HEK293 (cell line): ENCODE data around the gene CCDC86.

ENCODE experiments used
- CTCF ChIA-PET: fragments of 350-600 bp; formaldehyde crosslinking; extraction: SDS; loops from one replicate; lab custom pipeline; 2021; ENCODE audit warnings: antibody characterized with exemption; lab: Yijun Ruan, JAX
- POLR2A ChIA-PET: fragments of 300-600 bp; formaldehyde crosslinking; extraction: SDS; loops from one replicate; lab custom pipeline; 2020; ENCODE audit warnings: antibody characterized with exemption, inconsistent platforms; lab: Yijun Ruan, JAX
- H3K27ac ChIP-seq: fragments of 200-500 bp; sonication (Bioruptor generic); 2 replicates; pipeline ENCODE4 v1.5.1; 2014; ENCODE audit warnings: low read depth, low read length, control low read depth, inconsistent platforms; ENCODE audit errors: extremely low read depth
- H3K36me3 ChIP-seq, 2 experiments: fragments of 200-500 bp in 1 of 2; sonication (Bioruptor generic) in 1 of 2; 1 replicate in 1 of 2; 2 replicates in 1 of 2; pipeline ENCODE4 v1.5.1; 2014 to 2017; ENCODE audit warnings: inconsistent platforms in 2 of 2, low read length in 2 of 2; ENCODE audit not compliant: control insufficient read depth in 2 of 2, insufficient read depth in 1 of 2
- H3K4me1 ChIP-seq: fragments of 200-500 bp; sonication (Bioruptor generic); 2 replicates; pipeline ENCODE4 v1.5.1; 2014; ENCODE audit warnings: mild to moderate bottlenecking, low read length, inconsistent platforms; ENCODE audit not compliant: control insufficient read depth, insufficient read depth
- H3K4me3 ChIP-seq: 2 replicates; pipeline ENCODE4 v1.5.1; 2011; ENCODE audit warnings: low read depth, mild to moderate bottlenecking, control low read depth, low read length, moderate library complexity
- H3K9me3 ChIP-seq: fragments of 200-500 bp; sonication (Bioruptor generic); 2 replicates; pipeline ENCODE4 v1.5.1; 2014; ENCODE audit warnings: low read depth, low read length, inconsistent platforms; ENCODE audit not compliant: control insufficient read depth, insufficient read depth
- HOXA7 ChIP-seq: sonication (generic); formaldehyde crosslinking; IDR thresholded peaks from 2 replicates; pipeline ENCODE4 v1.8.1; 2022; ENCODE audit warnings: missing genetic modification reagents, borderline replicate concordance
- MEIS1 ChIP-seq: sonication (generic); formaldehyde crosslinking; IDR thresholded peaks from 2 replicates; pipeline ENCODE4 v1.8.1; 2022; ENCODE audit warnings: missing genetic modification reagents, mild to moderate bottlenecking, borderline replicate concordance
- MYNN ChIP-seq: fragments of 450-650 bp; formaldehyde crosslinking; IDR thresholded peaks from 2 replicates; pipeline ENCODE4 v1.5.1; 2016; ENCODE audit warnings: missing biosample characterization, missing genetic modification characterization, borderline replicate concordance
- TCF7L2 ChIP-seq: IDR thresholded peaks from 2 replicates; pipeline ENCODE4 v1.6.1; 2011; ENCODE audit warnings: low read depth, mild to moderate bottlenecking, inconsistent platforms, low read length, moderate library complexity, borderline replicate concordance
- ZBTB17 ChIP-seq: fragments of 450-650 bp; formaldehyde crosslinking; IDR thresholded peaks from 2 replicates; pipeline ENCODE4 v1.5.1; 2016; ENCODE audit warnings: missing biosample characterization, missing genetic modification characterization
- ZFP3 ChIP-seq: fragments of 450-650 bp; formaldehyde crosslinking; IDR thresholded peaks from 2 replicates; pipeline ENCODE4 v1.5.1; 2016; ENCODE audit warnings: low read depth, missing biosample characterization, missing genetic modification characterization
- ZNF16 ChIP-seq: fragments of 450-650 bp; formaldehyde crosslinking; IDR thresholded peaks from 2 replicates; pipeline ENCODE4 v1.5.1; 2016; ENCODE audit warnings: low read depth, missing biosample characterization, missing genetic modification characterization
- ZNF24 ChIP-seq: fragments of 450-650 bp; formaldehyde crosslinking; IDR thresholded peaks from 2 replicates; pipeline ENCODE4 v1.5.1; 2016; ENCODE audit warnings: missing biosample characterization, missing genetic modification characterization
- ZNF350 ChIP-seq: fragments of 450-650 bp; formaldehyde crosslinking; IDR thresholded peaks from 2 replicates; pipeline ENCODE4 v1.5.0; 2017; ENCODE audit warnings: missing biosample characterization, mild to moderate bottlenecking, missing genetic modification characterization
- ZNF473 ChIP-seq: fragments of 450-650 bp; formaldehyde crosslinking; IDR thresholded peaks from 2 replicates; pipeline ENCODE4 v1.5.1; 2017; ENCODE audit warnings: missing biosample characterization, missing genetic modification characterization
- ZNF501 ChIP-seq: fragments of 450-650 bp; formaldehyde crosslinking; IDR thresholded peaks from 2 replicates; pipeline ENCODE4 v1.5.1; 2016; ENCODE audit warnings: missing biosample characterization, missing genetic modification characterization
- ZNF514 ChIP-seq: fragments of 450-650 bp; formaldehyde crosslinking; IDR thresholded peaks from 2 replicates; pipeline ENCODE4 v1.5.1; 2016; ENCODE audit warnings: missing biosample characterization, missing genetic modification characterization
- ZNF544 ChIP-seq: fragments of 450-650 bp; formaldehyde crosslinking; IDR thresholded peaks from 2 replicates; pipeline ENCODE4 v1.5.0; 2017; ENCODE audit warnings: missing biosample characterization, missing genetic modification characterization
- TF ChIP-seq, protein P1 (sequence below): fragments of 450-650 bp; formaldehyde crosslinking; IDR thresholded peaks from 2 replicates; pipeline ENCODE4 v1.5.1; 2017; ENCODE audit warnings: missing biosample characterization, missing genetic modification characterization
- TF ChIP-seq, protein P2 (sequence below): fragments of 450-650 bp; formaldehyde crosslinking; IDR thresholded peaks from 2 replicates; pipeline ENCODE4 v1.5.1; 2017; ENCODE audit warnings: missing biosample characterization, missing genetic modification characterization
- TF ChIP-seq, protein P3 (sequence below): fragments of 450-650 bp; formaldehyde crosslinking; IDR thresholded peaks from 2 replicates; pipeline ENCODE4 v1.5.1; 2016; ENCODE audit warnings: missing biosample characterization, missing genetic modification characterization
- TF ChIP-seq, protein P4 (sequence below): fragments of 450-650 bp; formaldehyde crosslinking; IDR thresholded peaks from 2 replicates; pipeline ENCODE4 v1.5.1; 2016; ENCODE audit warnings: missing biosample characterization, missing genetic modification characterization
- TF ChIP-seq, protein P5 (sequence below): fragments of 450-650 bp; formaldehyde crosslinking; IDR thresholded peaks from 2 replicates; pipeline ENCODE4 v1.5.1; 2016; ENCODE audit warnings: missing biosample characterization, missing genetic modification characterization
- TF ChIP-seq, protein P6 (sequence below): fragments of 450-650 bp; formaldehyde crosslinking; IDR thresholded peaks from 2 replicates; pipeline ENCODE4 v1.5.1; 2016; ENCODE audit warnings: missing biosample characterization, missing genetic modification characterization

The CCDC86 gene

DNA sequence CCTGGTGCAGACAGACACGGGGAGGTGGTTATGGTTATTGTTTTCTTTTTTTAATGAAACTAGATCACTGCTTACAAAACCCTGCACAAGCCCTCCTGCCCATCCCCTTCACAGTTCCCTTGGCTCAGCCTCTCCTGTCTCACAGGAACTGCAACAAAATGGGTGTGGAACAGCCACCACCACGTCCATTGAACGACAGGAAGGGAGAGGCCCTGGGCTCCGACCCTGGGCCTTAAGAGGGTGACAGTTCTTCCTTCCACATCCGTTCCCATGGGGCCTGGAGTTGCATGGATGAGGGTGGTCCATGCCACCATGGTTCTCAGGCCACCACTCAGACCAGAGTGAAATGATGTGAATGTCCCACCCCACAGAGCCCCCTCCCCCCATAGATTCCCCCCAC is 48.8 kb downstream of the CCDC86 start (continued):
- TF ChIP-seq ZFP3 (tag by site-specific recombination) (no peak), MEIS1 (CRISPR knock-in tag) (no peak)
- TF ChIP-seq, protein P1, sequence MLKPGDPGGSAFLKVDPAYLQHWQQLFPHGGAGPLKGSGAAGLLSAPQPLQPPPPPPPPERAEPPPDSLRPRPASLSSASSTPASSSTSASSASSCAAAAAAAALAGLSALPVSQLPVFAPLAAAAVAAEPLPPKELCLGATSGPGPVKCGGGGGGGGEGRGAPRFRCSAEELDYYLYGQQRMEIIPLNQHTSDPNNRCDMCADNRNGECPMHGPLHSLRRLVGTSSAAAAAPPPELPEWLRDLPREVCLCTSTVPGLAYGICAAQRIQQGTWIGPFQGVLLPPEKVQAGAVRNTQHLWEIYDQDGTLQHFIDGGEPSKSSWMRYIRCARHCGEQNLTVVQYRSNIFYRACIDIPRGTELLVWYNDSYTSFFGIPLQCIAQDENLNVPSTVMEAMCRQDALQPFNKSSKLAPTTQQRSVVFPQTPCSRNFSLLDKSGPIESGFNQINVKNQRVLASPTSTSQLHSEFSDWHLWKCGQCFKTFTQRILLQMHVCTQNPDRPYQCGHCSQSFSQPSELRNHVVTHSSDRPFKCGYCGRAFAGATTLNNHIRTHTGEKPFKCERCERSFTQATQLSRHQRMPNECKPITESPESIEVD: no peak

DNA sequence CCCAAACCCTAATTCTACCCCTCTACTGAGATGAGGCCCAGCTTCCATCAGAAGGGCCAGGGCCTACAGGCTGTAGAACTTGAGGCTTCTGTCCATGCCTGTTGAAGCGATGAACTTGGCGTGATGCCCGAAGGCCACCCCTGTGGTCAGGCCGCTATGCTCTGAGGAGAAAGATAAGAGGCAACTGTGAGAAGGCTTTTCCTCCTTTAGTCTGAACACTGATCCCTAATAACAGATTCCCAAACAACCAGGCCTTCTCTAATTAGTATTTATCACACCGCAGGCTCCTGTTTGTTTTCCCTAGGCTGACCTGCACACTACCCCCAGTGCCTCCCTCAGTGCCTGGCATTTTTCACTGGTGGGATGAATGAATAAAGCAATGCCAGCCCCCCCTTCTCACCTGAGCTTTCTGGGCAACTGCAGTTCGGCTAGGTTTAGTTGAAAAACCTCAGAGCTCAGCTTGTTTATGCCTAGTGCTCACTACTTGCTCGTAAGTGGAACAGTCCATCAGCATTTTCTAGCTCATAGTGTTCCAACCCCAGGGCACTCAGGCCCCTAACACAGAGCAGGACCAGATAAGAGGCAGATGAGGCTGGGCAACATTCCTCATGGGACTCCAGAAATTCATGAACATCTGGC is 49.3 kb downstream of the CCDC86 start:
- Histone ChIP-seq H3K36me3 (peaks cover 11 to 79% of the 10 kb centered on the region in 2 experiments; a peak in 2 of 3 replicates), H3K4me3 (no peak overlapping the region), H3K4me1 (no peaks in the 10 kb centered on the region), H3K27ac (no peak overlapping the region), H3K9me3 (no peaks in the 10 kb centered on the region)
- TF ChIP-seq, protein P2, sequence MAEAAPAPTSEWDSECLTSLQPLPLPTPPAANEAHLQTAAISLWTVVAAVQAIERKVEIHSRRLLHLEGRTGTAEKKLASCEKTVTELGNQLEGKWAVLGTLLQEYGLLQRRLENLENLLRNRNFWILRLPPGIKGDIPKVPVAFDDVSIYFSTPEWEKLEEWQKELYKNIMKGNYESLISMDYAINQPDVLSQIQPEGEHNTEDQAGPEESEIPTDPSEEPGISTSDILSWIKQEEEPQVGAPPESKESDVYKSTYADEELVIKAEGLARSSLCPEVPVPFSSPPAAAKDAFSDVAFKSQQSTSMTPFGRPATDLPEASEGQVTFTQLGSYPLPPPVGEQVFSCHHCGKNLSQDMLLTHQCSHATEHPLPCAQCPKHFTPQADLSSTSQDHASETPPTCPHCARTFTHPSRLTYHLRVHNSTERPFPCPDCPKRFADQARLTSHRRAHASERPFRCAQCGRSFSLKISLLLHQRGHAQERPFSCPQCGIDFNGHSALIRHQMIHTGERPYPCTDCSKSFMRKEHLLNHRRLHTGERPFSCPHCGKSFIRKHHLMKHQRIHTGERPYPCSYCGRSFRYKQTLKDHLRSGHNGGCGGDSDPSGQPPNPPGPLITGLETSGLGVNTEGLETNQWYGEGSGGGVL (tag by site-specific recombination): no peak
- no peak for TF ChIP-seq ZNF514 (tag by site-specific recombination)
- no peak for TF ChIP-seq ZNF501 (tag by site-specific recombination)
- TF ChIP-seq, protein P3, sequence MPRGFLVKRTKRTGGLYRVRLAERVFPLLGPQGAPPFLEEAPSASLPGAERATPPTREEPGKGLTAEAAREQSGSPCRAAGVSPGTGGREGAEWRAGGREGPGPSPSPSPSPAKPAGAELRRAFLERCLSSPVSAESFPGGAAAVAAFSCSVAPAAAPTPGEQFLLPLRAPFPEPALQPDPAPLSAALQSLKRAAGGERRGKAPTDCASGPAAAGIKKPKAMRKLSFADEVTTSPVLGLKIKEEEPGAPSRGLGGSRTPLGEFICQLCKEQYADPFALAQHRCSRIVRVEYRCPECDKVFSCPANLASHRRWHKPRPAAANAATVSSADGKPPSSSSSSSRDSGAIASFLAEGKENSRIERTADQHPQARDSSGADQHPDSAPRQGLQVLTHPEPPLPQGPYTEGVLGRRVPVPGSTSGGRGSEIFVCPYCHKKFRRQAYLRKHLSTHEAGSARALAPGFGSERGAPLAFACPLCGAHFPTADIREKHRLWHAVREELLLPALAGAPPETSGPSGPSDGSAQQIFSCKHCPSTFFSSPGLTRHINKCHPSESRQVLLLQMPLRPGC (tag by site-specific recombination): no peak
- no peak for TF ChIP-seq ZNF24 (tag by site-specific recombination)
- TF ChIP-seq TCF7L2: no peak
- TF ChIP-seq HOXA7 (CRISPR knock-in tag): no peak
- TF ChIP-seq ZFP3 (tag by site-specific recombination): no peak
- TF ChIP-seq ZNF473 (tag by site-specific recombination): no peak
- ChIA-PET CTCF (interaction anchor here (0.7 to 1.4 kb wide), 6 partner anchors 8 to 296 kb away, joined by 3 to 4 read pairs (median 3); no protein-coding TSS in a partner anchor), POLR2A (no interaction called here)

DNA sequence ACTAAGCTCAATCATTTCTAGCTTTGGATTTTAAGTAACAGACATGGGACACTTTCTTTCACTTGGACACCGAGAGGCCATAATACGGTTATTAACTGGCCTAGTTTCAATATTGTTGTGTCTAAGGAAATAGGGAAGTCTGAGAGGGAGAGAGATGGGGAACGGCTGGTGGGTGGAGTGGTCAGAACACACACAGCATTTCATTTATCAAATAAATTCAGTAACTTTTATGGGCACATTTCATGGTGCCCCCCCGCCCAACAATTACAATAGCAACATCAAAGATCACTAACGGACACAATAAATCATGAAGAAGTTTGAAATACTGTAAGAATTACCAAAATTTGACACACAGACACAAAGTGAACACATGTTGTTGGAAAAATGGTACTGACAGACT is 53.8 kb downstream of the CCDC86 start:
- Histone ChIP-seq H3K36me3 (peaks cover 26 to 98% of the 10 kb centered on the region in 2 experiments), H3K4me3 (no peak overlapping the region), H3K4me1 (no peaks in the 10 kb centered on the region), H3K27ac (no peak overlapping the region), H3K9me3 (no peaks in the 10 kb centered on the region)
- POLR2A ChIA-PET: no interaction called here
- CTCF ChIA-PET: interaction anchor here (0.6 to 1.2 kb wide), 3 partner anchors 20 to 188 kb away, joined by 3 to 7 read pairs (median 5); no protein-coding TSS in a partner anchor
- no peak for TF ChIP-seq MYNN (tag by site-specific recombination)

DNA sequence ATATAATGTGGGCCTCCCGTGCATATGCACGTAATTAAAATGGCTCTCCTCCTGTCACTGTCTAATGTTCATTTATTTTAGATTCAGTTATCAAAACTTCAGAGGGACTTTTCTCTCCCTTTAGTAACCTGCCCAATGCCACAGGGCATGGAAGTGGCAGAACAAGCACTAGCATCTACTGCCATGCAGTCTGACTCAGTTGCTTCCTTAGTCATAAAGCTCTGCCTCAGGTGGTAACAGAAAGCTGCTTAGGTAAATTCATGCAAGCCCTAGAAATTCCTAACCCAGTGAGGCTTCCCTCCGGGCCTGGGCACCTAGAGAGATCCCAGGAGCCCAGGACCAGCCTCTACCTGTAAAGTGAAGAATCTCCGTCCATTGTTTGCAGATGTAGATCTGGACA is 55.6 kb downstream of the CCDC86 start:
- ChIA-PET CTCF (interaction anchor here (0.7 to 6.3 kb wide), 3 partner anchors 10 to 633 kb away, joined by 3 to 78 read pairs (median 6); no protein-coding TSS in a partner anchor), POLR2A (no interaction called here)
- no peak for TF ChIP-seq ZNF16 (tag by site-specific recombination)
- TF ChIP-seq, protein P4, sequence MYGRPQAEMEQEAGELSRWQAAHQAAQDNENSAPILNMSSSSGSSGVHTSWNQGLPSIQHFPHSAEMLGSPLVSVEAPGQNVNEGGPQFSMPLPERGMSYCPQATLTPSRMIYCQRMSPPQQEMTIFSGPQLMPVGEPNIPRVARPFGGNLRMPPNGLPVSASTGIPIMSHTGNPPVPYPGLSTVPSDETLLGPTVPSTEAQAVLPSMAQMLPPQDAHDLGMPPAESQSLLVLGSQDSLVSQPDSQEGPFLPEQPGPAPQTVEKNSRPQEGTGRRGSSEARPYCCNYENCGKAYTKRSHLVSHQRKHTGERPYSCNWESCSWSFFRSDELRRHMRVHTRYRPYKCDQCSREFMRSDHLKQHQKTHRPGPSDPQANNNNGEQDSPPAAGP: no peak
- TF ChIP-seq ZBTB17 (tag by site-specific recombination): no peak
- TF ChIP-seq ZNF544 (tag by site-specific recombination): no peak
- no peak for TF ChIP-seq ZNF350
- TF ChIP-seq MYNN (tag by site-specific recombination): no peak
- TF ChIP-seq, protein P5, sequence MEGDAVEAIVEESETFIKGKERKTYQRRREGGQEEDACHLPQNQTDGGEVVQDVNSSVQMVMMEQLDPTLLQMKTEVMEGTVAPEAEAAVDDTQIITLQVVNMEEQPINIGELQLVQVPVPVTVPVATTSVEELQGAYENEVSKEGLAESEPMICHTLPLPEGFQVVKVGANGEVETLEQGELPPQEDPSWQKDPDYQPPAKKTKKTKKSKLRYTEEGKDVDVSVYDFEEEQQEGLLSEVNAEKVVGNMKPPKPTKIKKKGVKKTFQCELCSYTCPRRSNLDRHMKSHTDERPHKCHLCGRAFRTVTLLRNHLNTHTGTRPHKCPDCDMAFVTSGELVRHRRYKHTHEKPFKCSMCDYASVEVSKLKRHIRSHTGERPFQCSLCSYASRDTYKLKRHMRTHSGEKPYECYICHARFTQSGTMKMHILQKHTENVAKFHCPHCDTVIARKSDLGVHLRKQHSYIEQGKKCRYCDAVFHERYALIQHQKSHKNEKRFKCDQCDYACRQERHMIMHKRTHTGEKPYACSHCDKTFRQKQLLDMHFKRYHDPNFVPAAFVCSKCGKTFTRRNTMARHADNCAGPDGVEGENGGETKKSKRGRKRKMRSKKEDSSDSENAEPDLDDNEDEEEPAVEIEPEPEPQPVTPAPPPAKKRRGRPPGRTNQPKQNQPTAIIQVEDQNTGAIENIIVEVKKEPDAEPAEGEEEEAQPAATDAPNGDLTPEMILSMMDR (tag by site-specific recombination): no peak
- TF ChIP-seq, protein P6, sequence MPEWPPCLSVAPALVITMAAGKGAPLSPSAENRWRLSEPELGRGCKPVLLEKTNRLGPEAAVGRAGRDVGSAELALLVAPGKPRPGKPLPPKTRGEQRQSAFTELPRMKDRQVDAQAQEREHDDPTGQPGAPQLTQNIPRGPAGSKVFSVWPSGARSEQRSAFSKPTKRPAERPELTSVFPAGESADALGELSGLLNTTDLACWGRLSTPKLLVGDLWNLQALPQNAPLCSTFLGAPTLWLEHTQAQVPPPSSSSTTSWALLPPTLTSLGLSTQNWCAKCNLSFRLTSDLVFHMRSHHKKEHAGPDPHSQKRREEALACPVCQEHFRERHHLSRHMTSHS: no peak

More for the DNA sequence above, 55.6 kb downstream of the CCDC86 start:
- Histone ChIP-seq H3K36me3 (peaks cover 26 to 99% of the 10 kb centered on the region in 2 experiments), H3K4me1 (no peaks in the 10 kb centered on the region), H3K9me3 (no peaks in the 10 kb centered on the region), H3K4me3 (no peak overlapping the region), H3K27ac (no peak overlapping the region)
